Medulla oblongata (tissue), 1 donor: ENCODE results near the gene KMT2B.
A peak's percentile ranks its signal among the peaks of the same experiment; 100 is the strongest.
"Not testable (repeated sequence)": the region's sequence is repeated elsewhere in the genome, so short reads cannot be mapped to it uniquely, and the experiment has no call there.

Source experiments
- DNase-seq: peaks from one replicate; pipeline ENCODE4 v3.0.0-alpha.2; 2015; ENCODE audit errors: extremely low spot score

Gene KMT2B

GRCh38 chr19:35756377-35757230 is 38.8 kb downstream of the KMT2B start, which contains the start of gene HSPB6:
TSS of gene HSPB6 (minus strand) at chr19:35757029. CDS start at chr19:35757008, 21 bp downstream.
- peak; percentile 48 for DNase-seq

GRCh38 chr19:35757231-35757748 is 39.5 kb downstream of the KMT2B start:
- DNase-seq, result peak; percentile 66

DNA sequence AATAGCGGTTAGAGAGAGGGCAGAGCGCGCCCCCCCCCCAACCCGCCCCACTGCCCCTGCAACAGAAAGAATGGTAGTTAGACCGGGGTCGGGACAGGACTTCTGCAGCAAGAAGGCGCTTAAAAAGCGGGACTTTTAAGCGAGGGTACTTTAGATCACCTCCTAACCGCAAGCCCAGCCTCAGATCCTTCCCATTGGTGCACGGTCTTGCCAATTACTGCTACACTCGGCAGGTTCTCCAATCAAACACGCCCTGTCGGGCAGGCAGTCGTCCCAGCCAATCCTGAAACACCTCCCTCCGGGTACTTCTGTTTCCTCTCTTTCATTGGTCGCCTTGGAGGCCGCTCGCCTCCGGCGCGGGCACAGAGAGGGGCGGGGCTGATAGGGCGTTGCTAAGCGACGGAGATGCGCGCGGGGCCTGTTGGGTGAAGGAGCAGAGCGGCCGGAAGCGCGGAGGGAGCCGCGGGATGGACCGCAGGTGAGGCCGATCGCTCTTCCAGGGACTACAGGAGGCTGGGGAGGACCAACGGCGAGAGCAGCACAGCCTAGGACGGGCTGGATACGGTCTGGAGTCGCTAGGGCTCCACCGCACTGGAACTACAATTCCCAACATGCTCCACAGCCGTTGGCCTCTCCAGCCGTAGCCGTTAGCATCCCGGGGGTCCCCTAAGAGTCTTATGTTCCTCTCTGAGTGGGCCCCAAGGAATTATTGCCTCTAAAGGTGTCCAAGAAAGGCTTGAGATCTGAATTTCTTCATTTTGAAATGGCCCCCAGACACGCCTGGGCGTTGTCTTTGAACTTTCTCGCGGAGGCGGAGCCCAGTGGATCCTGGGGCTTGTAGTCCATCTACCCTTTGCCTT is 40.2 kb downstream of the KMT2B start, which contains the start of gene PROSER3:
Gene PROSER3 (plus strand): TSS at position 428 of the 860 bp plus-strand sequence. CDS start 40 bp downstream, at position 468.
- peak; percentile 100 for DNase-seq

DNA sequence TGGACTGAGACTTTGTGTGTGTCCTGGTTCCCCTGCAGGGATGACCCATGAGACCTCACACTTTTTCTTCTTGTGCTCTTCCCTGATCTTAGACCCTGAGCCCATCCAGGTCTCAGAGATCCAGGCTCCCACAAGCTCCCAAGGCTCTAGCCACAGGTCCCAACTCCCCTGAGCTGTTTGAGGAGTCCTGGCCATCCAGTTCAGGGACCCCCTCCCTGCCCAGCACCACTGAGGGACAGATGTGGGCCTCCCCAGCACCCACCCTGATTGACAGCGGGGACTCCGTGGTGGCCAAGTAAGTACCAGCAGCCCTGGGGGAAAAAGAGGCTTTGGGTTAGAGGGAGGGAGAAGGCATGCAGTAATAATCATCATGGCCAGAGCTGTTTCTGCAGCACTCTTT is 41.9 kb downstream of the KMT2B start:
- DNase-seq, result no peak

- no peak for DNase-seq
These were observed 43.0 kb downstream of the KMT2B start for GRCh38 chr19:35760711-35761349.

DNA sequence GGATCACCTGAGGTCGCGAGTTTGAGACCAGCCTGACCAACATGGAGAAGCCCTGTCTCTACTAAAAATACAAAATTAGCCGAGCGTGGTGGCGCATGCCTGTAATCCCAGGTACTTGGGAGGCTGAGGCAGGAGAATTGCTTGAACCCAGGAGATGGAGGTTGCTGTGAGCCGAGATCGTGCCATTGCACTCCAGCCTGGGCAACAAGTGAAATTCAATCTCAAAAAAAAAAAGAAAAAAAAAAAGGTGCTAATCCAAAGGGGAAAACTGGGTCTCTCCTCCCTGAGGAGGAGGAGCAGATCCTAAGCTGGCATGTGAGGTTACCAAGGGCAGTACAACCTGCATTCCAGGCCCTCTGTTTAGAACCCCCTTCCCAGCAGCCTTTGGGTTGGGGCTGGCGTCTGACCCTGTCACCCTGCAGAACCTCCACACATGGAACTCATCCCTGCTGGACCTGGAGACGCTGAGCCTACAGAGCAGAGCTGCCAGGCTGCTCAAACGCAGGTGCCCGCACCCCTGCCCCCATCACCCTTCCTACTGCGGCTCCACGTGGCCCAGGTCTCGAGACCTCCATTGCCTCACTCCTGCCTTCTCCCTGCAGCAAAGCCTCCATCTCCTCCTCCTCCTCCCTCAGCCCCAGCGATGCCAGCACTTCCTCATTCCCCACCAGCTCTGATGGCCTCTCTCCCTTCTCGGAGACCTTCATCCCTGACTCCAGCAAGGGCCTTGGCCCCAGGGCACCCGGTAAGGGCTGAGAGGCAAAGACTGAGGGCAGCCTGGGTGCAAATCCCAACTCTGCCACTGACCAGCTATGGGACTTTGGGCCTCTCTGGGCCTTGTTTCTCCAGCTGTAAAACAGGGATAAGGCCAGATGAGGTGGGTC is 46.9 kb downstream of the KMT2B start:
- no peak for DNase-seq

DNA sequence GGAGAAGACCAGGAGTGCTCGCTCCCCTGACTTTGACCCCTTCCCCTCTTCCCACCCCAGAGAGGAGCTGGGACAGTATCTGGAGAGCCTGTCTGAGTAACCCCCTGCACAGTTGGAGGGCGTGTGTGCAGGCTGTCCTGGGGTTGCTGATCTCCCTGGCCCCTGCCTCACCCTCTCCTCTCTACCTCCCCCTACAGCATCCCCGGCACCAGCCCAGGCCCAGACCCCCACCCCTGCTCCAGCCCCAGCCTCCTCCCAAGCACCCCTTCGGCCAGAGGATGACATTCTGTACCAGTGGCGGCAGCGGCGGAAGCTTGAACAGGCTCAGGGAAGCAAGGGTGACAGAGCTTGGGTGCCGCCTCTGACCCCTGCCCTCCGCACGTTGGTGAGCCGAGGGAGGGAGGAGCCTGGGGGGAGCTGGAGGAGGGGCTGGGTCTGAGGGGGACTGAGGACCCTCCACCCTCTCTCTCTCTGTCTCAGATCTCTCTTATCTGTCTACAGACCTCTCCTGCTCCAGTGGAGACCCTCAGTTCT is 48.8 kb downstream of the KMT2B start:
- no peak for DNase-seq

- DNase-seq, result no peak
These were observed 49.7 kb downstream of the KMT2B start for GRCh38 chr19:35767288-35768081.

DNA sequence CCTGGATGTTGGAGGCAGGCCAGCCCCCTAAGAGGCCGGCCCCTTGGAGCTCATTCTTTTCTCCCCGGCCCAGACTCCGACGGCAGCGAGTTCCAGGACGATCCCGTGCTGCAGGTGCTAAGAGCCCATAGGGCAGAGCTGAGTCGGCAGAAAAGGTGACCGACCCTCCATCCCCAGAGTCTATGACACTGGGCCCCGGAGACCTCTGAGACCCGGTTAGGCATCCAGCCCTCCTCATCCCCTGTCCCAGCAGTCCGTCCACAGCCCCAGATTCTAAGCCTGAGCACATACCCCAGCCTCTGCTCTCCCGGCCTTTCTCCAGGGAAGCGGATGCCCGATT is 50.2 kb downstream of the KMT2B start:
- DNase-seq, result no peak

GRCh38 chr19:35772362-35772761 is 54.6 kb downstream of the KMT2B start:
- DNase-seq, result not testable (repeated sequence)

- no peak for DNase-seq
These were observed 55.4 kb downstream of the KMT2B start for GRCh38 chr19:35773020-35773806.

- DNase-seq, result no peak
These were observed 56.7 kb downstream of the KMT2B start for GRCh38 chr19:35774274-35775045.

DNA sequence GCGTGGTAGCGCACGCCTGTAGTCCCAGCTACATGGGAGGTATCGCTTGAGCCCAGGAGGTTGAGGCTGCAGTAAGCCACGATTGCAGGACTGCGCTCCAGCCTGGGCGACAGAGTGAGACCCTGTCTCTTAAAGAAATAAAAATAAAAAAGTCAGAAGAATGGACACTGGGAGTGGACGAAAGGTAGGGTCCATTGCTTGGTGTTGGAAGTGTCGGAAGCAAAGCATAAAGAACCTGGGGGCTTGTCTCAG is 57.2 kb downstream of the KMT2B start:
- DNase-seq, result no peak

- DNase-seq, result peak; percentile 99
These were observed 57.7 kb downstream of the KMT2B start, which contains the start of gene ARHGAP33 for GRCh38 chr19:35775298-35776101. TSS of gene ARHGAP33 (plus strand) at chr19:35775564. CDS start at chr19:35775659, 95 bp downstream.

GRCh38 chr19:35776102-35776788 is 58.4 kb downstream of the KMT2B start:
- peak; percentile 24 for DNase-seq

DNA sequence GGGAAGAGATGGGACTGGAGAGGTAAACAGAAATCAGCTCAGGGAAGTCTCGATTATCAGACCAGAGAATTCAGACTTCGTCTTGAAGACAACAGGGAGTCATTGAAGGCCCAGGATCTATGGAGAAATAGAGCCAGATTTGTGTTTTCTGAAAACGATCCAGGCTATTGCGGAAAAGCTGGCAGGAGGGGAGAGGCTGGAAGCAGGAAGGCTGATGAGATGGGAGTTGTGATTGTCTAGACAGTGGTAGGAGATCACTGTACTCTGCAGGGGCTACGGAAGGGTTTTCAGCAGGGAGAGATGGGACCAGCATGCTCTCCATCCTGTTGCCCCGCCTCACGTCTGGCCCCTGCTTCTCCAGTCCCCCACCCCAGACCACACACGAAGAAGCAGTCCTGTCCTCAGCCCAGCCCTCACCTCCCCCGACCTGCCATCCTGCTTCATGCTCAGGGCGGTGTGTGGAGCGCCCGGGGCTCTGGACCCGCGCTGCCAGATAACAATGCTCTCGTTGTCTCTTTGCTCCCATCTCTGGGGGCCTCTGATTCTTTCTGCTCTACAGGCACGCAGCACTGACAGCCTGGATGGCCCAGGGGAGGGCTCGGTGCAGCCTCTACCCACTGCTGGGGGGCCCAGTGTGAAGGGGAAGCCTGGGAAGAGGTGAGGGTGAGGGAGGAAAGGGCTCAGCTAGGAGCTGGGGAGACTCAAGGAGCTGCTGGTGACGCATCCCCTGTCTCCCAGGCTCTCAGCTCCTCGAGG is 59.5 kb downstream of the KMT2B start:
- DNase-seq, result peak; percentile 67
